A204.1 (cell line): Measurements from ENCODE around the gene CCDC78.

Experiments
- FAIRE-seq: peaks from 2 replicates; lab custom pipeline; 2012; peaks lifted over from hg19 to GRCh38; lab: Jason Lieb, UNC

CCDC78 gene

DNA sequence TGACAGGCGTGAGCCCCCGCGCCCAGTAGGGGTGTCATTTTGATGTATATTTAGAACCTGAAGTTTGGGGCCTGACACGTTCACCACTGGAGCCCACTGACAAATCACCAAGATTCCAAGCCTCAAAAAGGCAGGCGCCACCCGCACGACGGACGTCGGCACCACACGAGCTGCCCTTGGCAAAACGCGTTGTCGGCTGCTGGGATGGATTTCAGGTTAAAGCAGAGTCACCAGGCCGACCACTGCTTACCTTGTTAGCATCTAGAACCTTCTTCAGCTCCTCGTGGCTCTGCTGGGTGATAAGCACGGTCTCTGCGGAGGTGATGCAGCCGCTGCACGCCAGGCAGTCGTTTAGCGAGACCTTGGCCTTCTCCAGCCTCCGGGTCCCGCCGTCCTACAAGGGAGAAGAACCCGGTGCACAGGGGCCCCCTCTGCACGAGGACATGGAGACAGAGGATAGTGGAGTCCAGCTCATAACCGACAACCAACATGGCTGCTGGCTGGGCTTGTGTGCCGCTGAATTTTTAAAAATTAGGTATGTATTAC, 10.8 kb upstream of the CCDC78 start:
- FAIRE-seq = no peak

GRCh38 chr16:735982-736453, 9.8 kb upstream of the CCDC78 start:
- no peak for FAIRE-seq

GRCh38 chr16:734981-735881, 9.0 kb upstream of the CCDC78 start:
- FAIRE-seq = no peak

DNA sequence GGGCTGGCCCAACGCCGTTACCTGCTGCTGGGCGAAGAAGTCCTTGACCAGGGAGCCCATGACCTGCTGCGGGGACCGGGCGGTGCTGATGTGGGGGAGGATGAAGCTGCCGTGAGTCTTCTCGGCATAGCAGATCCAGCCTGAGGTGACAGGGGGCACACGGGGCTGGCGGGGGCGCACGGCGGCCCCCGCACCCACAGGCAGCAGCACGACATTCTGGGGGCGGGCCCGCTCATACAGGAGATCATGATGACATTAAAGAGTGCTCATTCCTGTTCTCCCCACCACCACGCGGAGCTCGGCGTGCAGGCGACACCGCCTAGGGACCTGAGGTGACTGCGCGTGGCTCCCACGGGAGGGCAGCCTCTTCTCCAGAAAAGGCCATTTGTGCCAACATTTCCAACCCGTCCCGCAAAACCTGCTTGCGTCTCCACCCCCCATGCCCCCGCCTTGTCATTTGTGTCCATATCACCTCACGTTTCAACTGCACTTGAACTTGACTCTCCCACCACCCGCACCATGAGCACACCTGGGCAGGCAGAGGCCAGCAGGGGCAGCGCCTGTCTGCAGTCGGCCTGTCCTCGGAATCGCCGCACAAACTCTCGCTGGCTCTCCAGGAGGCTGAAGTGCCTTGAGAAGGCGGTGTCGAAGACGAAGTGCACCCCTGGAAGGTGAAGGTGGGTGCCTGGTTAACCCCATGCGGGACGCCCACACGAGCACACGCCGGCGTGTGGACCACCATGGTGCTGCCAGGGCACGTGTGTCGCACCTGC, 8.2 kb upstream of the CCDC78 start:
- no peak for FAIRE-seq

DNA sequence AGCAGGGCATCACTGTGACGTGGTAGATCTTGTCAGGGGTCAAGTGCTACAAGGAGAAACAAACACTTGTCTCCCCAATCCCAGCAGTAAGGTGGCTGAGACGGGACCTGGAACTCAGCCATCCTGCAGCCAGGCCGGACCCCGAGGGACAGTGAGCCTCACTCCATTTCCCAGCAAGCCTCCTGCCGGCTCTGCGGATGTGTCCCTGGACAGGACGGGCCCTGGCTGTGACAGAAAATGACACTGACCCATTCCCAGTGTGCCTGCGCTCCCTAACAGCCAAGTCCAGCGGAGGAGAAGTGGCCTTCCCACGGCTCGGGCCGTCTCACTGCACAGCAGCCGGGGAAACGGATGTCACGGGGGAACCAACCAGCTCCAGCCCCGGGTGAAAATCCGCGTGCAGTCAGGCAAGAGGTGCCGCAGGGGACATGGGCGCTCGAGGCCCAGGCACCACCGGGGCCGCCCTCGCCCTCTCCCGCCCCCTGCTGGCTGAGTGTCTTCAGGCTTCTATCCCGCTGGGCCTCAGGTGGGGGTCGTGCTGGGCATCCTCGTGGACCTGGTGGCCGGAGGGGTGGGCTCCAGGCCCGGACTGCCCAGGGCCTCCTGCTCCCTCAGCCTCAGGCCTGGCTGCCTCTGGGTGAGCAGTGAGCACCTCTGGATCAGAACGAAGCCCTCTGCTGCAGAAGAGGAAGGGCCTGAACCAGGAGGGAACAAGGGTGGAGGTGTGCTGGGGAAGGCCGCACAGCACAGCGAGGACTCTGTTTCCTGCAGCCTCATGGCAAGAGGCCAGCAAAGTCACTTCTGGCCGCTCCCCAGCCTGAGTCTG, 7.4 kb upstream of the CCDC78 start:
- FAIRE-seq = no peak

DNA sequence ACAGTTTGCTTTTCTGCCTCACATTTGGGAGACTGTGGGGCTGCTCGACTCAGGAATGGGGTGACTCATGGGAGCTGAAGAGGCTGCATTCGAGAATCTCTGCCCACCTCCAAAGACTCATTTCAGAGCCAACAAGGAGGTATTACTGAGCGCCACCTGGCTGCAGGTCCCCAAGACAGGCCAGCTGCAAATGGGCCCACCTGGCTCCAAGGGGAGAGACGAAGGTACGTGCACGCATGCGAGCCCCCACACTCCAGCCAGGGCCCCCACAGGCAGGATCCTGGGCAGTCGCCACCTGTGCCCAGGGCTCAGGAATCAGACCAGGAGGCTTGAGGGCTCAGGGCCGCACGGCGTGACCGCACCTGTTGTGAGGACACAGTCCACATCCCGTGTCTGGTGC, 6.7 kb upstream of the CCDC78 start:
- no peak for FAIRE-seq

DNA sequence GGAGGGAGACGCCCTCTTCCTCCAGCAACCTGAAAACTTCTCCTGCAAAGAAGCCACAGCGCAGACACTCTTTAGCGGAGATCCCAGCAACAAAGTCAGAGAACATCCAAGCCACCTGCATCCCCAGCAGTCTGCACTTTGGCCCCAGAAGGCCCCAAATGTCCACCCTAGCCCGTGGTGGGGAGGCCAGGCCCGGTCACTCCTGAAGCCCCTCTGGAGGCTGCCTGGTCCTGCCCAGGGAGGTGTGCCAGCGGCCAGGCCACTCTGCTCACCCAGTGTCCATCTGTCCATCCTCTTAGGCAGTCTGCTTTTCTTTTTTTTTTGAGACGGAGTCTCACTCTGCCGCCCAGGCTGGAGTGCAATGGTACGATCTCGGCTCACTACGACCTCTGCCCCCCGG, 6.1 kb upstream of the CCDC78 start:
- FAIRE-seq = no peak

GRCh38 chr16:730666-731509, 4.6 kb upstream of the CCDC78 start:
- no peak for FAIRE-seq

DNA sequence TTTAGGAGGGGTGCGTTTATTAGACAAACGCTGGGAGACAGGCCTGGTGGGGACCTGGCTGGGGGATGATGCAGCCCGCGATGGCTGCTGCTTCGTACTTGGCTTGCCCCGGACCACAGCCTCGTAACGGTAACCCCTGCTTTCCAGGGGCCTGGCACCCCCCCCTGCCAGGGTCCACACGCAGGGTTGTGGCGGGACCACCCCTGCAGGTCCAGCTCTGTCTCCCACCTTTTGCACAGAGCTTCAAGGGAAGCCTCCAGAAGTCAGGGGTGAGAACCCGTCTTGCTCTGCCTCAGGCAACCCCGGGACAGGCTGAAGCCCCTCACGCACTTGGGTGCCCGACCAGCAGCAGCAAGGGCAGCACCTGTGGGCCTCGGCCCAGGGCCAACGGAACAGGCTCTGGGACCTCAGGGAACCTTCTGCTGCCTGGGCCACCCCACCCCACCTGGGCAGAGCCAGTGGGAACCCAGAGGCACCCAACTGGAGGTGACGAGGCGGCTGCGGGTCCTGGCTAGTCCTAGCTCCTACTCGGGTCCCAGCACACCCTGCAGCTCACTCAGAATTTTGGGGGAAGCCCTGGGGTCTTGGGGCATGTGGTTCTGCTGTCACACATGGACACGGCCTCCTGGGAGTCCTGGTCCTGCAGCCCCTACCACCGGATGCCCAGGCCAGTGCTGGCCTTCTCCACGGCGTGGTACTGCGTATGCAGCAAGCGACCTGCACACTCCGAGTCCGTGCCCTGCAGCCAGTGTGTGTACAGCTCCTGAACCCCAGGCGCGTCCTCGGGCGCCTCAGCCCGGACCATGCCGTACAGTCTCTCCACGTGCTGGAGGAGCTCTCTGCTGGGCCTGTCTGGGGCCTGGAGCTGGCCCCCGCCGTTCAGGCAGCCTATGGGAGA, 3.8 kb upstream of the CCDC78 start:
- no peak for FAIRE-seq

DNA sequence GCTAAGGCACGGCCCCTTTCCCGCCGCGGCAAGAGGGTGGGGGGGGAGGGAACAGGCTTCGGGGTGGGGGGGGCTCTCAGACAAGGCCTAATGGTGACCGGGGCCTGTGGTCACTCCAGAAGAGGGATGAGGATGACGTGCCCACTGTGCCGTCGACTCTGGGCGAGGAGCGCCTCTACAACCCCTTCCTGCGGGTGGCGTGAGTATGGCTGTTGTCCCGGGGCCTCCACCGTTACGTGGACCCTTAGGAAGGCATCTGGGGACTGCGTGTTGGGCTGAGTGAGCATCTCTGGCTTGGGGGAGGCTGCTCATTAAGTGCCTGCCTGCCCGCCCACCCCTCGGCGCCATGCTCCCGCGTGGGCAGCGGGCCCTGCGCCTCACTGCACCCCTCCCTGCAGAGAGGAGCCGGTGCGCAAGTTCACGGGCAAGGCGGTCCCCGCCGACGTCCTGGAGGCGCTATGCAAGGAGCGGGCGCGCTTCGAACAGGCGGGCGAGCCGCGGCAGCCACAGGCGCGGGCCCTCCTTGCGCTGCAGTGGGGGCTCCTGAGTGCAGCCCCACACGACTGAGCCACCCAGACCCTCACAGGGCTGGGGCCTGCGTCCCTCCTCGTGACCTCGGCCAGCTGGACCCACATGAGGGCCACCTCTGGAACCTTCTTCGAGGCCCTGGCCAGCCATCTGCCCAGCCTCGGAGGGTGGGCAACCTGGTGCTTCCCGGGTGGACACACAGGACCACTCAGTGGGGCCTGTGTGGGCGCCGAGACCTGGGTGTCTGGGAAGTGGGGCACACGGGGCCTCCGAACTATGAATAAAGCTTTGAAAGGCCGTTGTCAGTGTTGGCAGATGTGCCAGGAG, 2.9 kb upstream of the CCDC78 start:
- FAIRE-seq = no peak

DNA sequence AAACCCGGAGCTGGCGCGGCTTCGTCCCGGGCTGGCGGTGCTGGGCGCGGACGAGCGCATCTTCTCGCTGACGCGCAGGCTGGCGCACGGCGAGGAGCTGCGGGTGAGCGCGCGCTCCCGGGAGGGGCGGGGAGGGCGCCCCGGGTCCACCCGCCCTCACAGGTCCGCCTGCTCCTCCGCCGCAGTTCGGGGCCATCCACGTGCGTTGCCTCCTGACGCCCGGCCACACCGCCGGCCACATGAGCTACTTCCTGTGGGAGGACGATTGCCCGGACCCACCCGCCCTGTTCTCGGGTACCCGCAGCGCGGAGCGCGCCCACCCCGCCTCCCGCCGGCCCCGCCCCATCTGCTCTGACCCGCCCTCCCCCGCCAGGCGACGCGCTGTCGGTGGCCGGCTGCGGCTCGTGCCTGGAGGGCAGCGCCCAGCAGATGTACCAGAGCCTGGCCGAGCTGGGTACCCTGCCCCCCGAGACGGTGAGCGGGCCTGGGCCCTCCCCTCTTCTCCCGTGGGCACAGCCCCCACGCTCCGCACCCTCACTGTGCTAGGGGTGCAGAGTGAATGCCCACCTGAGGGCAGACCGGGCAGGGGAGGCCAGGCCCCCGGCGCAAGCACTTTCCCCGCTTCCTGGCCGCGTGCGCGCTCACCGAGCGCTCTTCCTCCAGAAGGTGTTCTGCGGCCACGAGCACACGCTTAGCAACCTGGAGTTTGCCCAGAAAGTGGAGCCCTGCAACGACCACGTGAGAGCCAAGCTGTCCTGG, 2.1 kb upstream of the CCDC78 start:
- FAIRE-seq = no peak

DNA sequence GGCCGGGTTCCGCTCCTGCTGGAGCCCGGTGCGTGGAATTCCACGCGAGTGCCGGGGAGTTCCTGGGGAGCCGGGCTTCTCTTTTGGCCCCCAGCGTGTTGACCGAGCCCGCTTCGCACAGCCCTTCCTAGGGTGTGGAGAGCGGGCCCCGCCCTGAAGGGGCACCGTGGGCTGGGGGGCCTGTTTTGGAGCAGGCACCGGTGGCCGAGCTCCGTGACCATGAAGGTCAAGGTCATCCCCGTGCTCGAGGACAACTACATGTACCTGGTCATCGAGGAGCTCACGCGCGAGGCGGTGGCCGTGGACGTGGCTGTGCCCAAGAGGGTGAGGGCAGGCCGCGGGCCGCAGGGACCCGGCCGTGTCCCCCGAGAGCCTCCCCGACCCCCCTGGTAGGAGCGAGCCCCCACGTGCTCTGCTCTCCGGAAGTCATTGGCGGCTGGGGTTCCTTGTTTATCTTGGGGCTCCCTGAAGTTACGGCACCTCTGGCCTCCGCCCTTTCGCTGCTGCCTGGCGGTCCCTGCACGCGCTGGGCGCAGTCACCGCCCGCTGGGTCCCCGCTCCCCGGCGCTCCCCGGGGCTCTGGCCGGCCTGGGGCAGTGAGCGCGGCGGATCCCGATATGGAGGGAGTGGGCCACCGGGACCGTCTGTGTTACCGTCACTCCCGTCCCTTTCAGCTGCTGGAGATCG, 1.2 kb upstream of the CCDC78 start:
- FAIRE-seq = no peak

- no peak for FAIRE-seq
These were observed 130 bp downstream of the CCDC78 start for GRCh38 chr16:726188-726437.

DNA sequence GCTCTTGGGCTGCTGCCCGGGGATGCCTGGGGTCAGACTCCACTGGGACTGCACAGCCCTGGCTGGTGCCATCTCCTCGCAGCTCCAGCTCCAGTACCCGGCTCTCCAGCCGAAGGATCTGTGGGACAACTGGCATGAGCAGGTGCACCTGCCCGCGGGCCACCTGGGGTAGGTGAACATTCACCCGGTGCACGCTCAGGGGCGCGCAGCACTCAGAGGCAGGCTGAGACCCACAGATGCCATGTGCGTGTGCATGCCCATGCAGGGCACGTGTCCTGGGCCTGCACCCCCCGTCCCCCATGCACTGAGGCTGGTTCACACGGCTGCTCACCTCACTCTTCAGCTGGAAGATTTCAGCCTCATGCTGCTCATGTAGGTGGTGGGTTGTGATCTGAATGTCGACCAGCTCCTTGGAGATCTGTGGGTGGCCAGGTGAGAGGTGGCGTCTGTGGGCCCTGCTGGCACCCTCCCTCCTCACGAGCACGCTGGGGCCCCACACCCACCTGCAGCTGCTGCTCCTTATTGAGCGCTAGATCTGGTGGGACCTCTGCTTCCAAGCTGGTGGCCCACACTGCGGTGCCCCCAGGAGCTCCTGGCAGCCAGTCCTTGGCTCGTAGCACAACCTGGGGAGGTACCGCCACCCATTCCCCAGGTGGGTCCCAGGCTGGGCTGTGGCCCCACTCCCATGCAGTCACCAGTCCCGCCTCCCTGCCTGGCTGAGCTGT, 618 bp downstream of the CCDC78 start:
- FAIRE-seq = no peak

- no peak for FAIRE-seq
These were observed 1.2 kb downstream of the CCDC78 start for GRCh38 chr16:725041-725376.

GRCh38 chr16:724188-725040, 1.8 kb downstream of the CCDC78 start:
- no peak for FAIRE-seq

GRCh38 chr16:723695-724094, 2.5 kb downstream of the CCDC78 start:
- FAIRE-seq = no peak
